HepG2 (cell line): ENCODE measurements around the gene CASTOR1. TPM values are rescaled to one million over a fixed set of nuclear protein-coding genes. Genes with fewer than 3 reads are reported as not detected.
A peak's percentile ranks its signal among the peaks of the same experiment; 100 is the strongest.

Experiments used
- CEBPB ChIP-seq: IDR thresholded peaks from 2 replicates; pipeline ENCODE4 v1.6.1; 2011; ENCODE audit warnings: low read depth, low read length, improper control_type of control experiment, borderline replicate concordance
- ELF4 ChIP-seq: sonication (generic); formaldehyde crosslinking; IDR thresholded peaks from 2 replicates; pipeline ENCODE4 v1.5.0; 2020; ENCODE audit warnings: missing genetic modification reagents, mild to moderate bottlenecking, moderate library complexity, borderline replicate concordance
- EP300 ChIP-seq, 3 experiments: sonication (generic) in 1 of 3; formaldehyde crosslinking in 1 of 3; IDR thresholded peaks; 2 replicates each; pipeline versions ENCODE4 v1.5.1 to v1.6.1; 2011 to 2020; ENCODE audit warnings: low read depth in 2 of 3, low read length in 2 of 3, borderline replicate concordance in 1 of 3, improper control_type of control experiment in 1 of 3, mild to moderate bottlenecking in 1 of 3, missing genetic modification reagents in 1 of 3, moderate library complexity in 1 of 3
- JARID2 ChIP-seq: sonication (generic); formaldehyde crosslinking; IDR thresholded peaks from 2 replicates; pipeline ENCODE4 v1.8.1; 2023; ENCODE audit warnings: missing genetic modification reagents, inconsistent platforms; ENCODE audit not compliant: insufficient replicate concordance
- MYNN ChIP-seq: sonication (generic); formaldehyde crosslinking; IDR thresholded peaks from 2 replicates; pipeline ENCODE4 v1.4.0; 2020; ENCODE audit warnings: mild to moderate bottlenecking, low read depth, missing genetic modification reagents
- PHF8 ChIP-seq: sonication (generic); formaldehyde crosslinking; IDR thresholded peaks from 2 replicates; pipeline ENCODE4 v1.5.0; 2020; ENCODE audit warnings: missing genetic modification reagents
- SAP130 ChIP-seq: IDR thresholded peaks from 2 replicates; pipeline ENCODE4 v1.6.1; 2016; ENCODE audit warnings: low read depth
- ZFP90 ChIP-seq: sonication (generic); formaldehyde crosslinking; IDR thresholded peaks from 2 replicates; pipeline ENCODE4 v1.8.0; 2022; ENCODE audit warnings: missing genetic modification reagents, mild to moderate bottlenecking, inconsistent platforms, borderline replicate concordance
- ZFY ChIP-seq: sonication (generic); formaldehyde crosslinking; IDR thresholded peaks from 2 replicates; pipeline ENCODE4 v1.4.0; 2020; ENCODE audit warnings: missing genetic modification reagents
- ZNF350 ChIP-seq: sonication (generic); formaldehyde crosslinking; IDR thresholded peaks from 2 replicates; pipeline ENCODE4 v1.4.0; 2020; ENCODE audit warnings: mild to moderate bottlenecking, low read depth, missing genetic modification reagents, borderline replicate concordance
- ZNF772 ChIP-seq: sonication (generic); formaldehyde crosslinking; IDR thresholded peaks from 2 replicates; pipeline ENCODE4 v1.5.0; 2020; ENCODE audit warnings: mild to moderate bottlenecking, missing genetic modification reagents
- ZNF776 ChIP-seq: sonication (generic); formaldehyde crosslinking; IDR thresholded peaks from 2 replicates; pipeline ENCODE4 v1.4.0; 2020; ENCODE audit warnings: mild to moderate bottlenecking, missing genetic modification reagents
- ZNF879 ChIP-seq: sonication (generic); formaldehyde crosslinking; IDR thresholded peaks from 2 replicates; pipeline ENCODE4 v1.8.1; 2023; ENCODE audit warnings: missing genetic modification reagents
- polyA plus RNA-seq, 8 experiments: library from polyadenylated mRNA; depleted of rRNA in 3 of 8; stranded (reverse) in 7 of 8; unstranded in 1 of 8; fragments of >200 nt; fragmentation: Illumina TruSeq in 4 of 8; extraction: Trizol in 4 of 8; gene quantifications; 2 replicates each; pipeline versions ENCODE4 v1.2.1 to v1.2.3, GENCODE V29; 2011 to 2016; ENCODE audit warnings: low read depth in 4 of 8, missing spikeins in 1 of 8, mixed read lengths in 1 of 8; ENCODE audit not compliant: insufficient read depth in 1 of 8
- total RNA-seq, 5 experiments: library from RNA; depleted of rRNA; stranded (reverse); fragments of >200 nt; fragmentation: Illumina TruSeq; extraction: Trizol; gene quantifications; 2 replicates each; pipeline ENCODE4 v1.2.3, GENCODE V29; 2016; ENCODE audit warnings: low read depth in 1 of 5
- TF ChIP-seq, protein P1 (sequence below): sonication (generic); formaldehyde crosslinking; IDR thresholded peaks from 2 replicates; pipeline ENCODE4 v1.9.0; 2022; ENCODE audit warnings: low read depth, missing genetic modification reagents
- TF ChIP-seq, protein P2 (sequence below): sonication (generic); formaldehyde crosslinking; IDR thresholded peaks from 2 replicates; pipeline ENCODE4 v1.4.0; 2020; ENCODE audit warnings: missing genetic modification reagents, borderline replicate concordance
- TF ChIP-seq, protein P3 (sequence below): IDR thresholded peaks from 2 replicates; pipeline ENCODE4 v1.6.1; 2016; ENCODE audit warnings: mild to moderate bottlenecking, missing biosample characterization, missing genetic modification reagents

The CASTOR1 gene
- total and polyA plus RNA-seq, 2 of the 13 experiments (the other 11 are each of a cell fraction or from before 2014, with no cell fraction given) = 2.6 to 4.4 TPM

DNA sequence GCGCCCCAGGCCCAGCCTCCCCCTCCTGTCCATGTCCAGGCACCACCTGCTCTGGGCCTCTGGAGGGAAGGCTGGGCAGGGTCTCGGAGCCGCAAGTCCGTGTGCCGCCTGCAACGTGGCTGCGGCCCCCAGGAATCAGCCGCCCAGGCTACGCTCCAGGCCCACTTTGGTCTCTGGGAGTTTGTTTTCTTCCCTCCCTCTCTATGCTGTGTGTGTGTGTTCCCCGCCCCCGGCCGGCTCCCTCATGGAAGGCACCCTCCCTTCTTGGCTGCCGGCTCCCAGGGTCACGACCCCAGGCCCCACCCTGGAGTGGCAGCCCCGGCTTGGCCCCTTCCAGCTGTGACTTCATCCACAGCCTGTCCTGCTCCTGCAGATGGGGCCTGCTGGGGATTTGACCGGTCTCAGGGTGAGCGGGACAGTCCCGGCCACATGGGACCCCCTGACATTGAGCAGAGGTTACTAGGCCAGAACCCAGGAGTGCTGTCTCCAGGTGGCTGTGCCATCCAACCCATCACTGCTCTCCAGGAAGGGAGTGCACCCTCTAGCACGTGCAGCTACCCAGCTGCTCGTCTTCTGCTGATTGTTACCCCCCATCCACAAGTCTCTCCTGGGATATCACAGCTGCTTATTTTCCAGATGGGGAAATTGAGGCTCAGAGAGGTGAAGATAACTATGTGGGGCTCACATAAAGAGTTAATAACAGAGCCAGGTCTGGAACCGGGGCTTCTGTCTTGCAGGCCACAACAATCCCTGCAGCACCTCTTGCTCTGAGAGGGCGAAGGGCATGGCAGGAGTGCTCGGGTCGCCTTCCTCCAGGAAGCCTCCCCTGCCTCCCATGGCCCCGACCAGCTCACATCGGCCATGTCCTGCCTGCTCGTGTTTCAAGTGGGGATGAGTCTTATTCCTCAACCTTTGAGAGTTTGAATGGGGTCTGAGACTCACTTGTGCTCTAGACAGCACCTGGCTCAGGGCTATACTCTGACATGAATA, 40.0 kb downstream of the CASTOR1 start (continued):
- TF ChIP-seq ZFP90 (CRISPR knock-in tag) (no peak), MYNN (CRISPR knock-in tag) (no peak), ELF4 (no peak), ZFY (peak; percentile 51), PHF8 (CRISPR knock-in tag) (no peak), EP300 (IDR thresholded peaks at IDR 0.05; ENCODE audit: low read depth in 2 of 2, low read length in 2 of 2) (no peak), EP300 (CRISPR knock-in tag; IDR thresholded peaks at IDR 0.05; ENCODE audit: borderline replicate concordance) (no peak), SAP130 (CRISPR knock-in tag) (peak; percentile 46; the same call in 1 of the 2 replicates), ZNF772 (no peak), ZNF879 (CRISPR knock-in tag) (no peak), JARID2 (CRISPR knock-in tag) (no peak), CEBPB (no peak), ZNF776 (0 out of 2 replicates have a peak, but pooled peaks have one; percentile 21), ZNF350 (no peak)
- TF ChIP-seq, protein P1, sequence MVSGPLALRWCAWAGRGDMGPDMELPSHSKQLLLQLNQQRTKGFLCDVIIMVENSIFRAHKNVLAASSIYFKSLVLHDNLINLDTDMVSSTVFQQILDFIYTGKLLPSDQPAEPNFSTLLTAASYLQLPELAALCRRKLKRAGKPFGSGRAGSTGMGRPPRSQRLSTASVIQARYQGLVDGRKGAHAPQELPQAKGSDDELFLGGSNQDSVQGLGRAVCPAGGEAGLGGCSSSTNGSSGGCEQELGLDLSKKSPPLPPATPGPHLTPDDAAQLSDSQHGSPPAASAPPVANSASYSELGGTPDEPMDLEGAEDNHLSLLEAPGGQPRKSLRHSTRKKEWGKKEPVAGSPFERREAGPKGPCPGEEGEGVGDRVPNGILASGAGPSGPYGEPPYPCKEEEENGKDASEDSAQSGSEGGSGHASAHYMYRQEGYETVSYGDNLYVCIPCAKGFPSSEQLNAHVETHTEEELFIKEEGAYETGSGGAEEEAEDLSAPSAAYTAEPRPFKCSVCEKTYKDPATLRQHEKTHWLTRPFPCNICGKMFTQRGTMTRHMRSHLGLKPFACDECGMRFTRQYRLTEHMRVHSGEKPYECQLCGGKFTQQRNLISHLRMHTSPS (CRISPR knock-in tag) = no peak
- TF ChIP-seq, protein P2, sequence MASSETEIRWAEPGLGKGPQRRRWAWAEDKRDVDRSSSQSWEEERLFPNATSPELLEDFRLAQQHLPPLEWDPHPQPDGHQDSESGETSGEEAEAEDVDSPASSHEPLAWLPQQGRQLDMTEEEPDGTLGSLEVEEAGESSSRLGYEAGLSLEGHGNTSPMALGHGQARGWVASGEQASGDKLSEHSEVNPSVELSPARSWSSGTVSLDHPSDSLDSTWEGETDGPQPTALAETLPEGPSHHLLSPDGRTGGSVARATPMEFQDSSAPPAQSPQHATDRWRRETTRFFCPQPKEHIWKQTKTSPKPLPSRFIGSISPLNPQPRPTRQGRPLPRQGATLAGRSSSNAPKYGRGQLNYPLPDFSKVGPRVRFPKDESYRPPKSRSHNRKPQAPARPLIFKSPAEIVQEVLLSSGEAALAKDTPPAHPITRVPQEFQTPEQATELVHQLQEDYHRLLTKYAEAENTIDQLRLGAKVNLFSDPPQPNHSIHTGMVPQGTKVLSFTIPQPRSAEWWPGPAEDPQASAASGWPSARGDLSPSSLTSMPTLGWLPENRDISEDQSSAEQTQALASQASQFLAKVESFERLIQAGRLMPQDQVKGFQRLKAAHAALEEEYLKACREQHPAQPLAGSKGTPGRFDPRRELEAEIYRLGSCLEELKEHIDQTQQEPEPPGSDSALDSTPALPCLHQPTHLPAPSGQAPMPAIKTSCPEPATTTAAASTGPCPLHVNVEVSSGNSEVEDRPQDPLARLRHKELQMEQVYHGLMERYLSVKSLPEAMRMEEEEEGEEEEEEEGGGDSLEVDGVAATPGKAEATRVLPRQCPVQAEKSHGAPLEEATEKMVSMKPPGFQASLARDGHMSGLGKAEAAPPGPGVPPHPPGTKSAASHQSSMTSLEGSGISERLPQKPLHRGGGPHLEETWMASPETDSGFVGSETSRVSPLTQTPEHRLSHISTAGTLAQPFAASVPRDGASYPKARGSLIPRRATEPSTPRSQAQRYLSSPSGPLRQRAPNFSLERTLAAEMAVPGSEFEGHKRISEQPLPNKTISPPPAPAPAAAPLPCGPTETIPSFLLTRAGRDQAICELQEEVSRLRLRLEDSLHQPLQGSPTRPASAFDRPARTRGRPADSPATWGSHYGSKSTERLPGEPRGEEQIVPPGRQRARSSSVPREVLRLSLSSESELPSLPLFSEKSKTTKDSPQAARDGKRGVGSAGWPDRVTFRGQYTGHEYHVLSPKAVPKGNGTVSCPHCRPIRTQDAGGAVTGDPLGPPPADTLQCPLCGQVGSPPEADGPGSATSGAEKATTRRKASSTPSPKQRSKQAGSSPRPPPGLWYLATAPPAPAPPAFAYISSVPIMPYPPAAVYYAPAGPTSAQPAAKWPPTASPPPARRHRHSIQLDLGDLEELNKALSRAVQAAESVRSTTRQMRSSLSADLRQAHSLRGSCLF = no peak
- TF ChIP-seq, protein P3, sequence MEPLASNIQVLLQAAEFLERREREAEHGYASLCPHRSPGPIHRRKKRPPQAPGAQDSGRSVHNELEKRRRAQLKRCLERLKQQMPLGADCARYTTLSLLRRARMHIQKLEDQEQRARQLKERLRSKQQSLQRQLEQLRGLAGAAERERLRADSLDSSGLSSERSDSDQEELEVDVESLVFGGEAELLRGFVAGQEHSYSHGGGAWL (CRISPR knock-in tag) = 0 out of 2 replicates have a peak, but pooled peaks have one; percentile 31
